ENCODE results near the gene CCR7. TPM values are rescaled to one million over a fixed set of nuclear protein-coding genes. Genes with fewer than 3 reads are reported as not detected.

CCR7 gene
- total and polyA plus RNA-seq, 2 of the 8 experiments (the other 6 are each of a cell fraction or from before 2014, with no cell fraction given) = 0.12 to 0.17 TPM

- Histone ChIP-seq H3K14ac (ENCODE audit: insufficient read length) (no peak overlapping the region), H2BK12ac (ENCODE audit: low read depth, low read length) (no peak overlapping the region), H2BK120ac (replicated peaks; ENCODE audit: low read depth, low read length) (no peak overlapping the region), H3K79me2 (ENCODE audit: control insufficient read depth in 1 of 2, insufficient read depth in 2 of 2, low read length in 2 of 2) (no peaks in the 10 kb centered on the region), H3K4me1 (replicated peaks in 1 of 4; ENCODE audit: control insufficient read depth in 3 of 4, insufficient read depth in 4 of 4, low read length in 3 of 4) (peaks cover 0 to 7% (median 3%) of the 10 kb centered on the region in 4 experiments; a peak in 5 of 7 replicates), H2BK15ac (ENCODE audit: low read length) (no peak overlapping the region), H3K79me1 (ENCODE audit: low read depth, low read length) (no peaks in the 10 kb centered on the region), H3K4ac (replicated peaks; ENCODE audit: insufficient read length, low read depth, low read length) (no peak overlapping the region), H3K9ac (replicated peaks in 1 of 4; ENCODE audit: extremely low read depth in 1 of 4, low read depth in 3 of 4, low read length in 3 of 4) (no peak overlapping the region; a peak in 1 of 7 replicates), H4K91ac (replicated peaks; ENCODE audit: insufficient read length, low read length) (no peak overlapping the region), H3K9me3 (ENCODE audit: insufficient read depth in 2 of 2, low read depth in 1 of 2, low read length in 1 of 2) (peaks cover 0 to 8% of the 10 kb centered on the region in 2 experiments; a peak in 1 of 4 replicates), H3K56ac (replicated peaks; ENCODE audit: insufficient read length, low read depth, low read length) (no peak overlapping the region), H3K27me3 (replicated peaks in 1 of 4; ENCODE audit: control insufficient read depth in 3 of 4, extremely low read depth in 1 of 4, insufficient read depth in 3 of 4, low read length in 3 of 4) (no peaks in the 10 kb centered on the region; a peak in 1 of 7 replicates), H4K20me1 (replicated peaks in 1 of 2; ENCODE audit: control insufficient read depth in 1 of 2, insufficient read depth in 2 of 2, low read length in 2 of 2) (no peaks in the 10 kb centered on the region), H3K23ac (ENCODE audit: insufficient read length) (no peak overlapping the region), H4K5ac (ENCODE audit: insufficient read length, low read depth, low read length) (no peak overlapping the region), H3K27ac (ENCODE audit: low read depth, low read length) (no peak overlapping the region), H3K4me3 (ENCODE audit: extremely low read depth in 1 of 4, insufficient read depth in 2 of 4, low read depth in 3 of 4, low read length in 4 of 4) (no peak overlapping the region), H2BK20ac (ENCODE audit: low read length) (no peak overlapping the region), H3K36me3 (ENCODE audit: control insufficient read depth in 2 of 4, insufficient read depth in 4 of 4, low read length in 3 of 4) (no peaks in the 10 kb centered on the region), H3K4me2 (ENCODE audit: insufficient read depth in 1 of 2, low read depth in 2 of 2, low read length in 2 of 2) (no peak overlapping the region), H3K23me2 (ENCODE audit: low read depth, low read length) (no peaks in the 10 kb centered on the region), H4K8ac (ENCODE audit: extremely low read depth, insufficient read depth, low read length) (no peak overlapping the region), H2BK5ac (ENCODE audit: low read depth, low read length) (no peak overlapping the region), H2AFZ (ENCODE audit: low read length) (no peak overlapping the region), H3K18ac (ENCODE audit: extremely low read depth, low read length) (no peak overlapping the region), H2AK5ac (ENCODE audit: low read depth, low read length) (no peak overlapping the region)
- FAIRE-seq (no peak), DNase-seq (ENCODE audit: low read depth in 1 of 2, low spot score in 2 of 2) (no peak)
- WGBS, 2 experiments (ENCODE audit: extremely low coverage in 1 of 2, insufficient coverage in 1 of 2, insufficient read length in 1 of 2, insufficient replicate concordance in 2 of 2, low coverage in 1 of 2, low lambda C conversion rate in 2 of 2, missing lambda C conversion rate in 1 of 2) = 83% methylated on average over 1 of the region's 1 CpG; no CpG with 5 or more reads in 1 of the 2 experiments
- TF ChIP-seq SUZ12 (IDR thresholded peaks at IDR 0.05; ENCODE audit: low read length) = no peak
- TF ChIP-seq JUN (IDR thresholded peaks at IDR 0.05; ENCODE audit: low read depth, low read length) = no peak
- ChIA-PET CTCF (ENCODE audit: partially characterized antibody) (interaction anchor here (1.1 to 6.7 kb wide), 8 partner anchors 12 to 164 kb away, joined by 3 to 100 read pairs (median 4); no protein-coding TSS in a partner anchor), POLR2A (ENCODE audit: partially characterized antibody) (interaction anchor here (0.9 kb wide), 1 partner anchor 11 kb away, joined by 3 read pairs; no protein-coding TSS in a partner anchor)
These were observed 2.4 kb downstream of the CCR7 start for GRCh38 chr17:40562838-40563219.
